Endodermal cell (in vitro differentiated cells): ENCODE results near the gene PLEKHG5. TPM values are rescaled to one million over a fixed set of nuclear protein-coding genes. Genes with fewer than 3 reads are reported as not detected.
A peak's percentile ranks its signal among the peaks of the same experiment; 100 is the strongest.
"Not testable (repeated sequence)": the region's sequence is repeated elsewhere in the genome, so short reads cannot be mapped to it uniquely, and the experiment has no call there.

ENCODE experiments used
- DNase-seq: peaks from one replicate; pipeline ENCODE4 v3.0.0-alpha.2; 2017
- H3K27ac ChIP-seq: 2 replicates; pipeline ENCODE4 v1.5.1; 2013; ENCODE audit warnings: mild to moderate bottlenecking, low read depth, low read length, moderate library complexity
- H3K27me3 ChIP-seq: 2 replicates; pipeline ENCODE4 v1.6.1; 2013; ENCODE audit warnings: mild to moderate bottlenecking, low read length, moderate library complexity; ENCODE audit not compliant: insufficient read depth, control insufficient read depth, poor library complexity, severe bottlenecking
- H3K36me3 ChIP-seq: 2 replicates; pipeline ENCODE4 v1.7.0; 2013; ENCODE audit warnings: mild to moderate bottlenecking, low read length, moderate library complexity; ENCODE audit not compliant: control insufficient read depth, insufficient read depth
- H3K4me1 ChIP-seq: one replicate; pipeline ENCODE4 v1.7.0; 2013; ENCODE audit warnings: low read length; ENCODE audit not compliant: control insufficient read depth, insufficient read depth
- H3K4me3 ChIP-seq: 2 replicates; pipeline ENCODE4 v1.5.1; 2013; ENCODE audit warnings: mild to moderate bottlenecking, low read length, moderate library complexity
- H3K9ac ChIP-seq: 2 replicates; pipeline ENCODE4 v1.6.1; 2013; ENCODE audit warnings: mild to moderate bottlenecking, low read length, moderate library complexity; ENCODE audit not compliant: poor library complexity, severe bottlenecking; ENCODE audit errors: extremely low read depth
- H3K9me3 ChIP-seq: 2 replicates; pipeline ENCODE4 v1.6.1; 2013; ENCODE audit warnings: mild to moderate bottlenecking, low read length, moderate library complexity; ENCODE audit not compliant: control insufficient read depth
- H3K27ac Mint-ChIP-seq: 2 replicates; pipeline ENCODE4 v1.8.0; 2020; ENCODE audit warnings: mixed read lengths
- H3K27me3 Mint-ChIP-seq: 2 replicates; pipeline ENCODE4 v1.8.0; 2021; ENCODE audit warnings: mild to moderate bottlenecking, mixed read lengths; ENCODE audit not compliant: insufficient read depth
- H3K36me3 Mint-ChIP-seq: 2 replicates; pipeline ENCODE4 v1.8.0; 2020; ENCODE audit warnings: low read depth, mixed read lengths
- H3K4me1 Mint-ChIP-seq: 2 replicates; pipeline ENCODE4 v1.8.0; 2020; ENCODE audit warnings: mixed read lengths
- H3K4me3 Mint-ChIP-seq: 2 replicates; pipeline ENCODE4 v1.8.0; 2020; ENCODE audit warnings: mild to moderate bottlenecking, moderate library complexity, mixed read lengths
- H3K9me3 Mint-ChIP-seq: 2 replicates; pipeline ENCODE4 v1.8.0; 2020; ENCODE audit warnings: mild to moderate bottlenecking, mixed read lengths
- CTCF ChIP-seq: fragments of 200-600 bp; sonication (generic); conservative IDR thresholded peaks from 2 replicates; pipeline ENCODE4 v1.5.0; 2021; ENCODE audit warnings: antibody characterized with exemption, mild to moderate bottlenecking
- WGBS, 2 experiments: methylation state at CpG; one replicate each; pipeline versions ENCODE4 v1.1.5 to v1.1.7; 2013; ENCODE audit warnings: missing lambda C conversion rate in 2 of 2, mixed read lengths in 1 of 2; ENCODE audit not compliant: insufficient coverage in 1 of 2, insufficient read length in 1 of 2; 5-methylcytosine and 5-hydroxymethylcytosine counted together
- total RNA-seq, 2 donors: library from RNA; stranded (reverse); fragmentation: NEBNext Ultra II Directional in 1 of 2; extraction: Animal tissue kit (Norgen Biotek cat#: 25700) in 1 of 2; gene quantifications; 2 replicates in 1 of 2; 3 replicates in 1 of 2; pipeline ENCODE4 v1.2.1, GENCODE V29; 2021

PLEKHG5 gene
- total RNA-seq, 2 donors from 2014 or later: 32.6 to 38.8 TPM

GRCh38 chr1:6429660-6430411 is 61.6 kb downstream of the PLEKHG5 start:
- H3K9me3 ChIP-seq, H3K9me3 Mint-ChIP-seq, H3K4me1 Mint-ChIP-seq, H3K36me3 Mint-ChIP-seq, H3K4me3 Mint-ChIP-seq, H3K27ac Mint-ChIP-seq, H3K36me3 ChIP-seq, H3K27ac ChIP-seq, H3K4me1 ChIP-seq, H3K9ac ChIP-seq, H3K4me3 ChIP-seq: not testable (repeated sequence)
- H3K27me3 ChIP-seq: peaks cover 46% of the 10 kb centered on the region
- peaks cover 65% of the 10 kb centered on the region for H3K27me3 Mint-ChIP-seq
- DNase-seq: peak; percentile 50
- WGBS, 2 experiments: 67 to 75% methylated on average over 15 to 18 of the region's 19 CpGs

- 78 to 83% methylated on average over 1 to 6 of the region's 6 CpGs for WGBS, 2 experiments
- H3K27ac ChIP-seq, H3K27ac Mint-ChIP-seq, H3K36me3 Mint-ChIP-seq, H3K9me3 Mint-ChIP-seq, H3K4me3 ChIP-seq, H3K9ac ChIP-seq, H3K9me3 ChIP-seq, H3K4me1 ChIP-seq, H3K4me3 Mint-ChIP-seq, H3K4me1 Mint-ChIP-seq, H3K36me3 ChIP-seq: not testable (repeated sequence)
- peaks cover 63% of the 10 kb centered on the region for H3K27me3 Mint-ChIP-seq
- DNase-seq: peak; percentile 32
- peaks cover 60% of the 10 kb centered on the region for H3K27me3 ChIP-seq
Measured at GRCh38 chr1:6428453-6428852, 63.0 kb downstream of the PLEKHG5 start.

GRCh38 chr1:6427441-6428390 is 63.8 kb downstream of the PLEKHG5 start:
- Mint-ChIP-seq H3K27ac (no peak overlapping the region), H3K4me1 (peaks cover 6% of the 10 kb centered on the region), H3K27me3 (peaks cover 66% of the 10 kb centered on the region), H3K4me3 (no peak overlapping the region), H3K9me3 (no peaks in the 10 kb centered on the region), H3K36me3 (no peaks in the 10 kb centered on the region)
- Histone ChIP-seq H3K27me3 (peaks cover 67% of the 10 kb centered on the region), H3K9me3 (no peaks in the 10 kb centered on the region), H3K4me3 (no peak overlapping the region), H3K4me1 (no peaks in the 10 kb centered on the region), H3K27ac (no peak overlapping the region), H3K9ac (no peak overlapping the region), H3K36me3 (no peaks in the 10 kb centered on the region)
- peak; percentile 50 for DNase-seq
- TF ChIP-seq CTCF: no peak
- WGBS, 2 experiments: 89 to 90% methylated on average over 14 to 26 of the region's 26 CpGs

- Mint-ChIP-seq H3K4me3 (no peak overlapping the region), H3K36me3 (no peaks in the 10 kb centered on the region), H3K27me3 (peaks cover 71% of the 10 kb centered on the region), H3K9me3 (no peaks in the 10 kb centered on the region), H3K27ac (no peak overlapping the region), H3K4me1 (peaks cover 6% of the 10 kb centered on the region)
- DNase-seq: no peak
- Histone ChIP-seq H3K4me1 (no peaks in the 10 kb centered on the region), H3K27me3 (peaks cover 75% of the 10 kb centered on the region), H3K9ac (no peak overlapping the region), H3K27ac (no peak overlapping the region), H3K9me3 (no peaks in the 10 kb centered on the region), H3K36me3 (no peaks in the 10 kb centered on the region), H3K4me3 (no peak overlapping the region)
- no peak for TF ChIP-seq CTCF
- 89 to 90% methylated on average over 7 to 10 of the region's 10 CpGs for WGBS, 2 experiments
Measured at GRCh38 chr1:6426972-6427350, 64.5 kb downstream of the PLEKHG5 start.
